Ectodermal cell (in vitro differentiated cells): ENCODE results near the gene IPO4. TPM values are rescaled to one million over a fixed set of nuclear protein-coding genes. Genes with fewer than 3 reads are reported as not detected.

Experiments used
- H3K27ac ChIP-seq: 2 replicates; pipeline ENCODE4 v1.7.0; 2013; ENCODE audit warnings: mild to moderate bottlenecking, low read depth, low read length; ENCODE audit not compliant: insufficient read depth, poor library complexity, severe bottlenecking
- H3K27me3 ChIP-seq: 2 replicates; pipeline ENCODE4 v1.7.0; 2013; ENCODE audit warnings: mild to moderate bottlenecking, low read length; ENCODE audit not compliant: insufficient read depth, control insufficient read depth, poor library complexity, severe bottlenecking
- H3K36me3 ChIP-seq: one replicate; pipeline ENCODE4 v1.7.0; 2013; ENCODE audit warnings: low read length; ENCODE audit not compliant: control insufficient read depth, insufficient read depth
- H3K4me1 ChIP-seq: one replicate; pipeline ENCODE4 v1.7.0; 2013; ENCODE audit warnings: low read length; ENCODE audit not compliant: control insufficient read depth, insufficient read depth
- H3K4me3 ChIP-seq: 2 replicates; pipeline ENCODE4 v1.7.0; 2013; ENCODE audit warnings: low read depth, low read length, control low read depth; ENCODE audit not compliant: insufficient read depth
- H3K9me3 ChIP-seq: 2 replicates; pipeline ENCODE4 v1.7.0; 2013; ENCODE audit warnings: mild to moderate bottlenecking, low read length, moderate library complexity; ENCODE audit not compliant: control insufficient read depth
- WGBS, 2 experiments: methylation state at CpG; one replicate each; pipeline ENCODE4 v1.1.7; 2013; ENCODE audit warnings: missing lambda C conversion rate in 2 of 2; 5-methylcytosine and 5-hydroxymethylcytosine counted together
- polyA plus RNA-seq, 4 experiments: library from polyadenylated mRNA; stranded (reverse); fragments of 50-300 nt; gene quantifications; one replicate each; pipeline ENCODE4 v1.2.3, GENCODE V29; 2013

Gene IPO4, protein sequence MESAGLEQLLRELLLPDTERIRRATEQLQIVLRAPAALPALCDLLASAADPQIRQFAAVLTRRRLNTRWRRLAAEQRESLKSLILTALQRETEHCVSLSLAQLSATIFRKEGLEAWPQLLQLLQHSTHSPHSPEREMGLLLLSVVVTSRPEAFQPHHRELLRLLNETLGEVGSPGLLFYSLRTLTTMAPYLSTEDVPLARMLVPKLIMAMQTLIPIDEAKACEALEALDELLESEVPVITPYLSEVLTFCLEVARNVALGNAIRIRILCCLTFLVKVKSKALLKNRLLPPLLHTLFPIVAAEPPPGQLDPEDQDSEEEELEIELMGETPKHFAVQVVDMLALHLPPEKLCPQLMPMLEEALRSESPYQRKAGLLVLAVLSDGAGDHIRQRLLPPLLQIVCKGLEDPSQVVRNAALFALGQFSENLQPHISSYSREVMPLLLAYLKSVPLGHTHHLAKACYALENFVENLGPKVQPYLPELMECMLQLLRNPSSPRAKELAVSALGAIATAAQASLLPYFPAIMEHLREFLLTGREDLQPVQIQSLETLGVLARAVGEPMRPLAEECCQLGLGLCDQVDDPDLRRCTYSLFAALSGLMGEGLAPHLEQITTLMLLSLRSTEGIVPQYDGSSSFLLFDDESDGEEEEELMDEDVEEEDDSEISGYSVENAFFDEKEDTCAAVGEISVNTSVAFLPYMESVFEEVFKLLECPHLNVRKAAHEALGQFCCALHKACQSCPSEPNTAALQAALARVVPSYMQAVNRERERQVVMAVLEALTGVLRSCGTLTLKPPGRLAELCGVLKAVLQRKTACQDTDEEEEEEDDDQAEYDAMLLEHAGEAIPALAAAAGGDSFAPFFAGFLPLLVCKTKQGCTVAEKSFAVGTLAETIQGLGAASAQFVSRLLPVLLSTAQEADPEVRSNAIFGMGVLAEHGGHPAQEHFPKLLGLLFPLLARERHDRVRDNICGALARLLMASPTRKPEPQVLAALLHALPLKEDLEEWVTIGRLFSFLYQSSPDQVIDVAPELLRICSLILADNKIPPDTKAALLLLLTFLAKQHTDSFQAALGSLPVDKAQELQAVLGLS
- polyA plus RNA-seq (2013, experiment 1 of 4), result 50.2 TPM
- 45.3 TPM for polyA plus RNA-seq (2013, experiment 2 of 4)
- 31.6 TPM for polyA plus RNA-seq (2013, experiment 3 of 4)
- polyA plus RNA-seq (2013, experiment 4 of 4), result 36.2 TPM

DNA sequence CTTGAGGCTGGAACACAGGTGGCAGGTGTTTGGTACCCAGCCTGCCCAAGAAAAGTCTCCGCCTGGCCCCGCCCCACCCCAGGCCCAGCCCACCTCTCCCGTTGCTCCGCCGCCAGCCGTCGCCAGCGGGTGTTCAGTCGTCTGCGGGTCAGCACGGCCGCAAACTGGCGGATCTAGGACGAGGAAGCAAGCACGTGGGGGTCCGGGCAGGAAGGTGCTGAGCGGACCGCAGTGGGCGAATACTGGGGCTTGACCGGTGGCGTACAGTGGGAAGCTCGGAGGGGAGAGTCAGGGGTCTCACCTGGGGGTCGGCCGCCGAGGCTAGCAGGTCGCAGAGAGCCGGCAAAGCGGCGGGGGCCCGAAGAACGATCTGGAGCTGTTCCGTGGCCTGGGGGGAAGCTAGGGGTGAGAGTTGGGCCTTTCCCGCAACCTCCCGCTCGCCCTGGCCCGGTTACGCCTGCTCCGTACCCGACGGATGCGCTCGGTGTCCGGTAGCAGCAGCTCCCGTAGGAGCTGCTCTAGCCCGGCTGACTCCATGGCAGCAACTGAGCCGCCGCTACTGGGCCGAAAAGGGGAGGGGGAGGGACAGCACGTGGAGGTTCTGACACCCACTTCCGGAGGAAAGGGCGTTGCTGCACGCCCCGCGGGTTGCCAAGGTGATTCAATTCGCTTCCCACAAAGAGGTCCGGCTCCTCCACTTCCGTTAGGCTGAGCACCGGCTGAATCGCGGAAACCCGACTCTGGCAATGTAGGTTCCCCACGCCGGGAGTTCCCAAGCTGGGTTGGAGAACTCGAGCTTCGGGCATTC lies at the start of gene IPO4:
Gene IPO4, minus strand, starts transcription at position 566 of the 808 bp plus-strand sequence. Its CDS starts 29 bp downstream, at position 537.
- Histone ChIP-seq H3K36me3 (peaks cover 22% of the 10 kb centered on the region), H3K27me3 (no peaks in the 10 kb centered on the region), H3K9me3 (no peaks in the 10 kb centered on the region), H3K27ac (peak within 1 kb of the TSS; percentile 71), H3K4me3 (peak within 1 kb of the TSS; percentile 88), H3K4me1 (peaks cover 7% of the 10 kb centered on the region)
- 1% methylated on average over 65 of the region's 65 CpGs for WGBS, 2 experiments

DNA sequence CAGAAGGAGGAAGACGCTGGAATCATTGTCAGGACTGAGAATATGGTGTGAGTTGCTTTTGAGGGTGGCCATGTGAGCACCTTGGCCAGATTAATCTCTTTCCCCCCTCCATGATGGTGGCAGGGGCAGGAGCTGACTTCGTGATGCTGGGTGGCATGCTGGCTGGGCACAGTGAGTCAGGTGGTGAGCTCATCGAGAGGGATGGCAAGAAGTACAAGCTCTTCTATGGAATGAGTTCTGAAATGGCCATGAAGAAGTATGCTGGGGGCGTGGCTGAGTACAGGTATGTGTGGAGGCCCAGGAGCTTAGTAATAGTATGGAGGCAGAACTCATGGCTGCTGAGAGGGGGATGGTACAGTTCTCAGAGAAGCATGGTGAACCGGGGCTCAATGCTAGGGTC lies 49.5 kb upstream of the IPO4 start:
- H3K27ac ChIP-seq, result no peak overlapping the region
- H3K4me3 ChIP-seq, result no peak overlapping the region
- H3K9me3 ChIP-seq, result no peaks in the 10 kb centered on the region
- 92 to 97% methylated on average over 5 of the region's 5 CpGs for WGBS, 2 experiments
- peaks cover 10% of the 10 kb centered on the region for H3K4me1 ChIP-seq
- peaks cover 30% of the 10 kb centered on the region for H3K36me3 ChIP-seq
- H3K27me3 ChIP-seq, result no peaks in the 10 kb centered on the region

DNA sequence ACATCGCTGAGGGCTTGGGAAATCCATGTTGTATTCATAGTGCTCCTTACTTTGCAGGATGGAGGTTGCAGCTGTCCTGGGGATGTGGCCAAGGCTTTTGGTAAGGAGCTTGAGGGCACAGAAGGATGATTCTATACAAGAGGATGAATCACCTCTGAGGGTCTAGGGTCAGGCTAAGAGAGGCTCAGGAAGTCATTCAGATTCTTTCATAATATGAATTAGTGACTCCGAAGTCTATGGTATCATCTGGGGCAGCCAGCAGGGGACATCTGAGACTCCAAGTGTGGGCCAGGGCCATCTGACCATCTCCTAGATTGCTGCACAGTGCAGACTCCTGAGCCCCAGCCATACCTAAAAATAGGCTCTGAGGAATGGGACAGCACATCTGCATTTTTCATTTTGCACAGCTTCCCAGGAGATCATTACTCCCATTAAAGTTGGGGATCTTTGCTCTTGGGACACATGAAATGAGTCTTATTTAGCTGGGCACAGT lies 48.9 kb upstream of the IPO4 start:
- H3K36me3 ChIP-seq, result peaks cover 30% of the 10 kb centered on the region

GRCh38 chr14:24236689-24237462 lies 48.3 kb upstream of the IPO4 start:
- no peaks in the 10 kb centered on the region for H3K9me3 ChIP-seq
- no peaks in the 10 kb centered on the region for H3K27me3 ChIP-seq
- peaks cover 10% of the 10 kb centered on the region for H3K4me1 ChIP-seq
- peaks cover 30% of the 10 kb centered on the region for H3K36me3 ChIP-seq
- 96 to 99% methylated on average over 6 of the region's 6 CpGs for WGBS, 2 experiments
- no peak overlapping the region for H3K4me3 ChIP-seq
- H3K27ac ChIP-seq, result no peak overlapping the region

More for the DNA sequence above, 48.9 kb upstream of the IPO4 start:
- 92 to 98% methylated on average over 2 of the region's 2 CpGs for WGBS, 2 experiments
- Histone ChIP-seq H3K9me3 (no peaks in the 10 kb centered on the region), H3K4me3 (no peak overlapping the region), H3K27me3 (no peaks in the 10 kb centered on the region), H3K4me1 (peaks cover 10% of the 10 kb centered on the region), H3K27ac (no peak overlapping the region)

GRCh38 chr14:24235804-24236688 lies 47.4 kb upstream of the IPO4 start:
- 94 to 95% methylated on average over 4 to 5 of the region's 5 CpGs for WGBS, 2 experiments
- Histone ChIP-seq H3K27ac (no peak overlapping the region), H3K4me3 (no peak overlapping the region), H3K27me3 (no peaks in the 10 kb centered on the region), H3K36me3 (peaks cover 30% of the 10 kb centered on the region), H3K4me1 (peaks cover 10% of the 10 kb centered on the region), H3K9me3 (no peaks in the 10 kb centered on the region)

- Histone ChIP-seq H3K4me3 (no peak overlapping the region), H3K36me3 (peaks cover 21% of the 10 kb centered on the region), H3K27me3 (no peaks in the 10 kb centered on the region), H3K9me3 (no peaks in the 10 kb centered on the region), H3K4me1 (peaks cover 12% of the 10 kb centered on the region), H3K27ac (no peak overlapping the region)
- 86 to 94% methylated on average over 3 of the region's 3 CpGs for WGBS, 2 experiments
Measured at GRCh38 chr14:24234095-24235005, 45.7 kb upstream of the IPO4 start.

- H3K27ac ChIP-seq, result no peak overlapping the region
- WGBS, 2 experiments, result 88 to 94% methylated on average over 2 of the region's 2 CpGs
Measured at GRCh38 chr14:24233538-24233866, 44.9 kb upstream of the IPO4 start.

More at GRCh38 chr14:24233538-24233866, 44.9 kb upstream of the IPO4 start:
- no peaks in the 10 kb centered on the region for H3K9me3 ChIP-seq
- H3K36me3 ChIP-seq, result peaks cover 20% of the 10 kb centered on the region
- no peaks in the 10 kb centered on the region for H3K27me3 ChIP-seq
- H3K4me1 ChIP-seq, result peaks cover 12% of the 10 kb centered on the region
- peak overlapping the region; percentile 66 for H3K4me3 ChIP-seq
